OCI-LY7 (cell line): Measurements from ENCODE around the gene AP1S1.

Experiments
- EZH2phosphoT487 ChIP-seq: fragments of 200-600 bp; sonication (generic); IDR thresholded peaks from 2 replicates; pipeline ENCODE4 v1.6.1; 2018; ENCODE audit warnings: low read depth, borderline replicate concordance, mild to moderate bottlenecking, mixed run types, antibody characterized with exemption, low read length, moderate library complexity, mixed read lengths
- TF ChIP-seq, protein P1 (sequence below): fragments of 200-600 bp; sonication (generic); conservative IDR thresholded peaks from 2 replicates; pipeline ENCODE4 v1.5.1; 2014; ENCODE audit warnings: mild to moderate bottlenecking, antibody characterized with exemption, low read length, moderate library complexity, mixed read lengths

DNA sequence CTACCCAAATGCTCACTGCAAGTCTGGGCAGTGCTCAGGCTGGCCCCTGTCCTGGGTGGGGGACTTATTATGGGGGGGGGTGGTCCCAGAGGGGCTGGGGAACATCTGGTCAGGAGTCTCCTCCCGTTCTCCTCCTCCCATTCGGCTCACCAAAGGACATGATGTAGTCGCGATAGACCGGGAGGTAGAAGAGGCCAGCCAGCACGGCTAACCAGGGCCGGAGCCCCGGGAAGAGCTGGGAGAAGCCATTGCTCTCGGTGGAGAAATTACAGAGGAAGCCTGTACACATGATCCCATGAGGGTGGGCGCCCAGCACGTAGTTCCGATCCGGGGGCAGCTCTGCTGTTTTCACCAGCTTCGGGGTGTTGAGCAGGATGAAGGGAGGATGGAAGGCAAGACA lies 44.2 kb downstream of the AP1S1 start:
- TF ChIP-seq, protein P1, sequence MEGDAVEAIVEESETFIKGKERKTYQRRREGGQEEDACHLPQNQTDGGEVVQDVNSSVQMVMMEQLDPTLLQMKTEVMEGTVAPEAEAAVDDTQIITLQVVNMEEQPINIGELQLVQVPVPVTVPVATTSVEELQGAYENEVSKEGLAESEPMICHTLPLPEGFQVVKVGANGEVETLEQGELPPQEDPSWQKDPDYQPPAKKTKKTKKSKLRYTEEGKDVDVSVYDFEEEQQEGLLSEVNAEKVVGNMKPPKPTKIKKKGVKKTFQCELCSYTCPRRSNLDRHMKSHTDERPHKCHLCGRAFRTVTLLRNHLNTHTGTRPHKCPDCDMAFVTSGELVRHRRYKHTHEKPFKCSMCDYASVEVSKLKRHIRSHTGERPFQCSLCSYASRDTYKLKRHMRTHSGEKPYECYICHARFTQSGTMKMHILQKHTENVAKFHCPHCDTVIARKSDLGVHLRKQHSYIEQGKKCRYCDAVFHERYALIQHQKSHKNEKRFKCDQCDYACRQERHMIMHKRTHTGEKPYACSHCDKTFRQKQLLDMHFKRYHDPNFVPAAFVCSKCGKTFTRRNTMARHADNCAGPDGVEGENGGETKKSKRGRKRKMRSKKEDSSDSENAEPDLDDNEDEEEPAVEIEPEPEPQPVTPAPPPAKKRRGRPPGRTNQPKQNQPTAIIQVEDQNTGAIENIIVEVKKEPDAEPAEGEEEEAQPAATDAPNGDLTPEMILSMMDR = no peak
- TF ChIP-seq EZH2phosphoT487 = no peak
